HK-2 (cell line): ENCODE measurements around the gene ATRNL1.
"Not testable (repeated sequence)": the region's sequence is repeated elsewhere in the genome, so short reads cannot be mapped to it uniquely, and the experiment has no call there.

Experiments
- DNase-seq: peaks from one replicate; pipeline ENCODE4 v3.0.0-alpha.2; 2018; ENCODE audit not compliant: unreplicated experiment

The ATRNL1 gene

DNA sequence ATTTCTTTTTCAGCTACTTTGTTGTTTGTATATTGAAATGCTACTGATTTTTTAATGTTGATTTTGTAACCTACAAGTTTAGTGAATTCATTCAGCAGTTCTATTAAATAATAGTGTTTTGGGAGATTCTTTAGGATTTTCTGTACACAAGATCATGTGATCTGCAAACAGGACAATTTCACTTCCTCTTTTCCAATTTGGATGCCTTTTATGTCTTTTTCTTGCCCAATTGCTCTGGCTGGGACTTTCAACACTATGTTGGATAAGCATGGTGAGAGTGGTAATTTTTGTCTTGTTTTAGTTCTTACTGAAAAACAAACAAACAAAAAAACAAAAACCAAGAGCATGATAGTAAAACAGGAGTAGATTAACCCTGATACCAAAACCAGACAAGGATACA lies 316.2 kb downstream of the ATRNL1 start:
- no peak for DNase-seq

DNA sequence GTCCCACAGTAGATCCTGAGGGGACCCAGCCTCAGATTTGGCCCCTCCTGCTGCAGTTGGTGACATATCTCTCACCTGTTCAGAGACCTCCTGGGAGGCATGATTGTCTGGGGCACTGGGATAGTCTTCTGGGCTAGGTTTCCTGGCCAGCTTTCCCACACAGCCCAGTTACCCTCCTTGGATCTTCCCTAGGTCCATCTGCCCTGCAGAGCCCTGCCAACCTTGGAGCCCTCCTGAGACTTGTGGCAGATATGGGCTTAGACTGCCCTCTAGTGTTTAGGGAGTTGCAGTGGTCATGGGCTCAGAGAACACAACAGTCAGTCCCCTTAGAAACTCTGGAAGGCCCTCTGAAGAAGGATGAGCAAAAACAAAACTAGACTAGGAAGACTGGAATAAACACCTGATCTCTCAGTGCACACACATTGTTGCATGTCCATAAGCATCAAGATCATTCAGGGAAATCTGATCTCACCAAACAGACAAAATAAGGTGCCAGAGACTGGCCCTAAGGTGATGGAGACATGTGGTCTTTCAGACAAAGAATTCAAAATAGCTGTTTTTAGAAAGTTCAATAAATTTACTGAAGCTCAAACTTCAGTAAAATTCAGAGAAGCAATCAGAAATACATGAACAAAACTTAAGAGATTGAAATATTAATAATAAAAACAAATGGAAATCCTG lies 324.6 kb downstream of the ATRNL1 start:
- DNase-seq: peak; percentile 35

DNA sequence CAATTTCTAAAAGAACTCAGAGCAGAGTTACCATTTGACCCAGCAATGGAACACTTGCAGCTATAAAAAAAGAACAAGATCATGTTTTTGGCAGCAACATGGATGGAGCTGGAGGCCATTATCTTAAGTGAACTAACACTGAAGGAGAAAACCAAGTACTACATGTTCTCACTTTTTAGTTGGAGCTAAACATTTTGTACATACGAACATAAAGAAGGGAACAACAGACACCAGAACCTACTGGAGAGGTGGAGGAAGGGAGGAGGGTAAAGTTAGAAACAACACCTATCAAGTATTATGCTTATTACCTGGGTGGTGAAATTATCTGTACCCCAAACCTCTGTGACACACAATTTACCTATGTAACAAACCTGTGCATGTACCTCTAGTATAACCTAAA lies 329.5 kb downstream of the ATRNL1 start:
- no peak for DNase-seq

DNA sequence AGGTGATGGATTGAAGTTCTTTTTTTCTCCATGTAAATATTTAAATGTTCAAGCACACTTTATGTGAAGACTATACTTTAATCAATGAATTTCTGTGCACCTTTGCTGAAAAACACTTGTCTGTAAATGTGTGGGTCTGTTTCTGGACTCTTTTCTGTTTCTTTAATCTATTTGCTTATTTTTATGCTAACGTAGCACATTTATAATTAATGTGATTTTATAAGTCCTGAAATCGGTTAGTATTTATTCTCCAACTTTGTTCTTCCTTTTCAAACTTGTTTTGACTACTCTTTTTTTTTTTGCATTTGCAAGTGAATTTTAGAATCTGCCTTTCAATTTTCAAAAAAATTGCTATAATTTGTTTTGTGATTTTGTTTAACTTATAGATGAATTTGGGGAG lies 334.4 kb downstream of the ATRNL1 start:
- DNase-seq: no peak

DNA sequence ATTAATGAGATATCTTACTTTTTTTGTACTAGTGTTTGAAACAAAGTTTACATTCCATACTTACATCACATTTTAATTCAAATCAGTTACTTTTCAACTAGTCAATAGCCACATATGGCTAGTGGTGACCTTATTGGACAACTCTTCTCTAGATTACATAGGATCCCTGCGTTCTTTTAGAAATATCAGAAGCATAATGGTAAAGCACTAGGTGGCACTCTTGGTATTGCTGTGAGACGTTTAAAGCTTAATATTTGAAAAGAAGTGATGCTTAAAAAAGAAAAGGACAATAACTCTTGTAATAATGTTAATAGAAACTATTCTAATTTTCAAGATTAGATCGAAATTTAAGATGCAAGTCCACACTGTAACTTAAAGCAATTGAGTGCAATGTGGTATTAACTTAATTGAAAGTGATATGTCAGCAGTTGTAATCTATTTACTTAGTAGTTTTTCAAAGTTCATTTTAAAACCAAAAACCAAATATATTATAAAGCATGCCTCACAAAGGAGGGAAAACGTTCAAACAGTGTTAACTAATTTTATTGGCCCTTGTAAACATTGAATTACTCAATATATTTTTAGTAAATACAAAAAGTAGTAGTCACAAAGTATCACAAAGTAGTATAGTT lies 339.1 kb downstream of the ATRNL1 start:
- no peak for DNase-seq

DNA sequence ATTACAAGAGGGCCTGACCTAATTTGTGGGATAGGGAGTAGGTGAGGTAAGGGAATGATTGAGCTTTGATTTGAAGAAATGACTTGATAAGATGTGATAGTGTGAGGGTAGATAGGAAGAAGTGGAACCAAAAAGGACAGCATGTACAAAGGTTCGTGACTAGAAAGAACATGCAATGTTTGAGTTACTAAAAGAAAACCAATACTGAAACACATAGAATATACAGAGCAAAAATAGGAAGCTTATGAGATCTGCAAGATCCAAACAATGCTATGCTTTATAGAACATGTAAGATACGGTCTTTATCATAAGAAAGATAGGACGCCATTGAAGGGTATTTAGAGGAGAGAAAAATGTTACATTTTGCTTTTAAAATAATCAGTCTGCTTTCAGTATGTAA lies 343.8 kb downstream of the ATRNL1 start:
- DNase-seq: no peak

DNA sequence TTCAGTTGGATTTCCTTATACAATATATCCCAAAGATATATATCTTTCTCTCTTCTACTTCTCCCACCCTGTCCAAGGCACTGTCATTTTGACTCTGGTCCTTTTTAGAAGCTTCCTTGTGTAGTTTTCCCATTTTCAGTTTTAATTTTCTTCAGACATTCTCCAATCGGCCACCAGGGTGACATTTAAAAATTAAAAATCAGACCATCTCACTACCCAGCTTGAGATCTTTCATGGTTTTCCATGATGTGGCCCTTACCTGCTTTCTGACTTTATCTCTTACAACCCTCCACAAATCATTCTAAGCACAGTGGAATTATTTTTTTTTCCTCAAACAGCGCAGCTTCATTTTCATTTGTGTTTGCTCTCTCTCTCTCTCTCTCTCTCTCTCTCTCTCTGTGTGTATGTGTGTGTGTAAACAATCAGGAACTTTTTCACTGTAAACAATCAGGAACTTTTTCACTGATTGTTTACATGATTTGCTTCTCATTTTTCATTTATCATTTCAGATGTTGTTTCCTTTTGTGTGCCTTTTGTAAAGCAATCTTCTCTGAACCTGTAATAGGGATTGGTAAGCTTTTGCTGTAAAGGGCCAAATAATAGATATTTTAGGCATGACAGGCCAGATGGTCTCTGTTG lies 348.9 kb downstream of the ATRNL1 start:
- DNase-seq: no peak

DNA sequence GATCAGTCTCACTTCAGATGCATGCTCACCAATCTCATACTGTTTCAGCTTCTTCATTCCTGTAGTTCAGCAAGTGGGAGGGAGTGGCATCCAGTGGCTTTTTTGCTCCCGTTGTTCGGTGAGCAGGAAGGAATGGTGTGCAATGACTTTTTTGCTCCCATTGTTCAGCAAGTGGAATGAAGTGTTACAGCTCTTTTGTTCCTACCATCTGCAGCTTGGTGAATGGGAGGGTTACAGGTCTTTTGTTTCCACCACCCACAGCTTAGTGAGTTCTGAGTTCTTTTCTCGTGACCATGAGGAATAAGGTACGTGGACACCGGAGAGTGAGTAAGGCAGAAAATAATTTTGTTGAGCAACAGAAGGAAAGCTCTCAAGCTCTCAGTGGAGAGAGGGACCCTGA lies 363.6 kb downstream of the ATRNL1 start:
- DNase-seq: no peak

DNA sequence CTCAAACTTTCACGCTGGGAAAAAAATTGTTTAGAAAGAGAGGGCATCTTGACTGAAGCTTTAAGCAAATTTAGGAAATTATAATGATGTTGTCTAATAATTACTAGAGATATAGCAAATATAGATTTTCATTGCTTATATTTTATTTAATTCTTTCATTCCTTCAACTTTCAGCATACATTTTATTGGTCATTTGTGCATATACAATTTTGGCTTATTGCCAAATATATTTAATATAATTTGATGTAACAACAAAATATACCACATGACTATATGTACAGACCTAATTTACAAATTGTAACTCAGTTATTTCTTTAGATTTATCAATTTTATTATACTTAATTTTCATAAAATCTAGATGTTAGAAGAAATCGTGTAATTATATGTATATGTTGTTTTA lies 390.1 kb downstream of the ATRNL1 start:
- no peak for DNase-seq

DNA sequence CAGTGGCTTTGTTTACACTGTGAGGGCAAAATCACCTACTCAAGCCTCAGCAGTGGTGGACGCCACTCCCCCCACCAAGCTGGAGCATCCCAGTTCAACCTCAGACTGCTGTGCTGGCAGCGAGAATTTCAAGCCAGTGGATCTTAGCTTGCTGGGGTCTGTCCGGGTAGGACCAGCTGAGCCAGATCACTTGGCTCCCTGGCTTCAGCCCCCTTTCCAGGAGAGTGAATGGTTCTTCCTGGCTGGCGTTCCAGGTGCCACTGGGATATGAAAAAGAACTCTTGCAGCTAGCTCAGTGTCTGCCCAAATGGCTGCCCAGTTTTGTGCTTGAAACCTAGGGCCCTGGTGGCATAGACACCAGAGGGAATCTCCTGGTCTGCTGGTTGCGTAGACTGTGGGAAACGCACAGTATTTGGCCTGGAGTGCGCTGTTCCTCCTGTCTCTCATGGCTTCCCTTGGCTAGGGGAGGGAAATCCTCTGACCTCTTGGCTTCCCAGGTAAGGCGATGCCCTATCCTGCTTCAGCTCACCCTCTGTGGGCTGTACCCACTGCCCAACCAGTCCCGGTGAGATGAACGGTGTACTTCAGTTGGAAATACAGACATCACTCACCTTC lies 398.5 kb downstream of the ATRNL1 start:
- DNase-seq: no peak

DNA sequence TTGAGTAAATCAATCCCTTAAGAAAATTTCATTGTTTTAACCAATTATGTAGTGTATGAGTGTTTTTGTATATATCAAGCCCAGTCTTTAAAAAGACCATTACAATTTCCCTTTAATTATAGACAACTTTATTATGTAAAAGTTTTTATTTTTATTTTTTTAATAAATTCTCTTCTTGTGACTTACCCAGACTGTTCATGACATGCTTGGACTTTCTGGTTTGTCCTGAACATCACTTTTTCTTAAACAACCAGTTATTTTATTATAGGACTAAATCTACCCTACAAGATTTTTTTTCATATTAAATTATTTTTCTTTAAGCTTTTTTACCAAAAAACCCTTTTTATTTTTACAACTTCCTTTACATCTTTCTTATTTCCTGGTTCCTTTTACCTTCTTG lies 410.4 kb downstream of the ATRNL1 start:
- DNase-seq: no peak

DNA sequence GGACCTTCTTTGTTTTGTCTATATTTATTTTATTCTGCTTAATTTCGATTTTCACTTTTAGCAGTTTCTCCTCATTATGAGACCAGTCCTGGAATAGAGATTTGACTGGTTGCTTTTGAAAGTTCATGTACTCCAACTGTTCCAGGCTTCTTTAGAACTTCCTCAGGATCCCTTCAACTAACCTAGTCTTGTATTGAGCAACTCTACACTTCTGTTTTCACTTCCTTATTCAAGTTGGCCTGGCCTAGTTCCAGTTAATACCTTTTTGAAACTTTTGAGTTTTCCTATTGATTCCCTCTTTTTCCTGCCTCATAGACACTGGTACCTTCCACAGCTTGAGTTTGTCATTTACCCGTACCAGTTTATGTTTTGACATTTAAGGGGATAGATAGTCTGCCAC lies 421.7 kb downstream of the ATRNL1 start:
- no peak for DNase-seq

DNA sequence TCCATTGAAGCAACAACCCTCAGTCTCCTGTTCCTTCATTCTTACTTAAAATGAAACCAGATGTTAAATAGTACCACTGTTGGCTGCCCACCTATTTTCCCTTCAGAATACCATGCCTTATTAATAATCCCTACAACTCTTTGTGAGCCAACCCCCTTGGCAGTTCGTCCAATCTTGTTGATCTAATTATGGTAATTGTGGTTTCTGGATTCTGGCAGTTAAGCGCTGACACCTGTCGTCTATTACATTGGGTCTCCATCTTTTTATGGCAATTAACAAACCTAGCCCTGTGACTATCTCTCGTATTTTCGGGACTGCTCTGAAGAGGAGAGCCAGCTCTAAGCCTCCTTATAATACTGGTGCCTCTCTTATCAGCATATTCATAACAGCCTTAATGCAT lies 432.0 kb downstream of the ATRNL1 start:
- DNase-seq: no peak

DNA sequence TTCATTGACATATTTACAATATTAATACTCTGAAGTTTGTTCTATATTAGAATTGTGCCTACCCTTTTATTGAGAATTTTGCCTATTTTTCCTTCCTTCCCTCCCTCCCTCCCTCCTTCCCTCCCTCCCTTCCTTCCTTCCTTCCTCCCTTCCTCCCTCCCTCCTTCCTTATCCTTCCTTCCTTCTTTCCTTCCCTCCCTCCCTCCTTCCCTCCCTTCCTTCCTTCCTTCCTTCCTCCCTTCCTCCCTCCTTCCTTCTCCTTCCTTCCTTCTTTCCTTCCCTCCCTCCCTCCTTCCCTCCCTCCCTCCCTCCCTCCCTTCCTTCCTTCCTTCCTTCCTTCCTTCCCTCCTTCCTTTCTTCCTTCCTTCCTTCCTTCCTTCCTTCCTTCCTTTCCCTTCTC lies 434.5 kb downstream of the ATRNL1 start:
- not testable (repeated sequence) for DNase-seq

DNA sequence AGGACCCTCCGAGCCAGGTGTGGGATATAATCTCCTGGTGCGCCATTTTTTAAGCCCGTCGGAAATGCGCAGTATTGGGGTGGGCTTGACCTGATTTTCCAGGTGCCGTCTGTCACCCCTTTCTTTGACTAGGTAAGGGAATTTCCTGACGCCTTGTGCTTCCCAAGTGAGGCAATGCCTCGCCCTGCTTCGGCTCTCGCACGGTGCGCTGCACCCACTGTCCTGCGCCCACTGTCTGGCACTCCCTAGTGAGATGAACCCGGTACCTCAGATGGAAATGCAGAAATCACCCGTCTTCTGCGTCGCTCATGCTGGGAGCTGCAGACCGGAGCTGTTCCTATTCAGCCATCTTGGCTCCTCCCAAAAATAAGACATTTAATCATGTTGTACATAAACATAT lies 443.2 kb downstream of the ATRNL1 start:
- DNase-seq: not testable (repeated sequence)

DNA sequence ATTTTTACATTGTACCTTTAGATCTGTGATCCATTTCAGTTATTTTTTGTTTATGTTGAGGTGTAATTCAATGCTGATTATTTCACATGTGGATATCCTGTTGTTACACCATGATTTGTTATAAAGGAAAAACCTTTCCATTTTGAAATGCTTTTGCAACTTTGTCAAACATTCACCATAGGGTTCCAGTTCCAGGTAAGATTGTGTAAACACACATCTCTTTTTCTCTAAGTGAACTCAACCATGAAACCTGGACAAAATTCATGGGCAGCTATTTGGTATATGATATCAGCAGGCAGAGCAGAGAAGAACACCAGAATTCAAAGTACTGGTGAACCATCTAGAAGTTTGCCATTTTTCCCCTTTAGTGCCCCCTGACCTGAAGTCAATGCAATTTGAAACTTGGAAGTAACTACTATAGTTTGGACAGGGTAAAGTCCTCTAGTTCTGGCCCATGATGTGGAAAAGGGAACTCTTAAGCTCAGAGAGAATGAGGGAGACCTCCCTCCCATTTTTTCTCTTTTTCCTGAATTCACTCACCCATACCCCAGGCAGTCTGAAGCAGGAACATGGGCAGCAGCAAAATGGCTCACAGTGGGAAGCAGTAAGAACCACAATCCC lies 446.1 kb downstream of the ATRNL1 start:
- DNase-seq: no peak

DNA sequence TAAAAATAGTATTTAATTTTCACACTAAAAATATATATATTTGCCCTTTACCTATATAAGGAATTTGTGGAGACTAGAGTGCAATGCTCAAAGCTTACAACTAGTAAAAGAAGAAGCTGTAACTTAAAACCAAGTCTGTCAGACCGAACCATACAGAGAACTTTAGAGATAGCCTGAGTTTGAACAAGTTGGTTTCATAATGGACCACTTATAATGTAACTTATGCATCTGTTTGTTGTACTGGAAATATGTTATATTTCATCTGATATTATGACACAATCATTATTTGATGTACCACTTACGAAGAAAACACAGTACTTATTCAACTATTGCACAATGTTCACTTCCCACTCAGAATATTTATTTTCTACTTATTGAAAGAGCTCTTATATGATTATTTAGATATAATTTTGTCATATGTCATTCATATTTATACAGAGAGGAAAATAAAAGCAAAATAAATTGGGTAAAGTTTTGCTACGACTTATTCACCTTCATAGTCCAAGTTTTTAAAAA lies 462.8 kb downstream of the ATRNL1 start:
- DNase-seq: no peak

DNA sequence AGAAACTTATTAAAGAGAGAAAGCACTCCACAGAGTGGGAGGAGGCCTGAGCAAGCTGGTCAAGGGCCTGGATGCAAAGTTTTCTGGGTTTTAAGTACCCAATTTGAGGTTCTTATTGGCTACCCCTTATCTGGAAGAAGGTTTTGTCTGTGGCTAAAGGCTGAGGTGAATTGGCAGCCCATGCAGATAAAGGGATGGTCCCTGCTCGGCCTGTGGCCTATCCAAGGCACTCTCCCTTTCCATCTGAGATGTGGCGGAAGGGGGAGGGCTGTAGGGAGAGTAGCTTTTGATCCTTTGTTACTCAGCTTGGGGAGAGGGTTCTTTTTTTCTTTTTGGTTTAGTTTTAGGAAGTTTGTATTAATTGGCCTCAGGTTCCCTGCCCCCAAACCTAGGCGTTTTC lies 465.1 kb downstream of the ATRNL1 start:
- no peak for DNase-seq

DNA sequence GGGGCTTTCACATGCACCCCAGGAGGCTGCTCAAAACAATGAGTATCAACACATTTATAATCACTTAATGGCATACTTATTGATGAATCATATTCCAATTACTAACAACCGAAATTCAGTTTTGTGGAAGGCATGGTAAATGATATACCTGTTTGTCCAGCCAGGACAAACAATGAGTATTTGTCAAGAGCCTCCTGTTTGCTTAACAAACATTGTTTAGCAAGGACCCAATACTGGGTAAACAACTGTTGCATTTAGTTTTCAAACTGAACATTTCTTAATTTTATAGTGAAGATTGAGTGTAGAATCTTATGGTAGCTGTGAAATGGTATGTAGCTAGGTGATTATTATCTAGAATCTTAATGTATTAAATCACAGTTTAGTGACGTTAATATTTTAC lies 473.7 kb downstream of the ATRNL1 start:
- no peak for DNase-seq

DNA sequence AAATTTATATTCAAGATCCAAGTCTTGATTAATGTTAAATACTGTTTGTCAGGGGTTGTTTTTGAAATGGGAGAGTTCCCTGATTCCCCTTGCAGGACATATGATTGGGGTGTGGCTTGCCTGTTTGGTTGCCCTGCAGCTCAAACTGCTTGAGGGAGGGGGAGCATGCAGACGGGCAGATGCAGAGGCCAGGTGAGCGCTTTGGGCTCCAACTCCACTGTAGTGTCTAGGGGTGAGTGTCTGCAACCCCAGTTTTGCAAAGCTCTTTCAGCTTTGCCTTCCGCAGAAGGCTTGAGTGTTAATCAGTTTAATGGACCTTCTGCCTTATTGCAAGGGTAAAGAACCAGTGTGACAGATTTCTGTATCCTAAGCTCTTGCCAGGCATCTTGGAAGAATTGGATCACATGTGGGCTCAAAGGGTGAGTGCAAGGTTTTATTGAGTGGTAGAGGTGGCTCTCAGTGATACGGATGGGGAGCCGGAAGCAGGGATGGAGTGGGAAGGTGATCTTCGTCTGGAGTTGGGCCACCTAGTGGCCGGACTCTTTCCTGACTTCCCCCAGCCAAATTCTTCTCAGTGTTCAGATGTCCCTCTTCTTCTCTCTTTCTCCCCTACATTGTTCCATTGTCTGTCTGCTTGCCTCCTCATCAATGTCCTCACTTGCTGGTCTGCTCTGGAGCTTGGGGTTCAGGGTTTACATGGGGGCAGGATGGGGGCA lies 479.7 kb downstream of the ATRNL1 start:
- DNase-seq: peak; percentile 0

DNA sequence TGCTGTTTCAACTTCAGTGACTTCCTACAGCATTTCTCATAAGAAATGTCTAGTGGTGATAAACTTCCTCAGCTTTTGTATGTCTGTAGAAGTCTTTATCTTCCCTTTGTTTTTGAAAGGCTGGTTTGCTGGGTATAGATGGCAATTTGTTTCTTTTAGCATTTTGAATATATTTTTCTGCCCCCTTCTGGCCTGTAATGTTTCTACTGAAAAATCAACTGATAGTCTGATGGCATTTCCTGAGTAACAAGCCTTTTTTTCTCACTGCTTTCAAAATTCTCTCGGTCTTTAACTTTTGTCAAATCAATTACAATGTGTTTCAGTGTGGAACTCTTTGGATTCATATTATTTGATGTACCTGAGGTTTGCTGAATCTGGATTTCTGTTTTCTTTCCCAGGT lies 487.1 kb downstream of the ATRNL1 start:
- DNase-seq: no peak

DNA sequence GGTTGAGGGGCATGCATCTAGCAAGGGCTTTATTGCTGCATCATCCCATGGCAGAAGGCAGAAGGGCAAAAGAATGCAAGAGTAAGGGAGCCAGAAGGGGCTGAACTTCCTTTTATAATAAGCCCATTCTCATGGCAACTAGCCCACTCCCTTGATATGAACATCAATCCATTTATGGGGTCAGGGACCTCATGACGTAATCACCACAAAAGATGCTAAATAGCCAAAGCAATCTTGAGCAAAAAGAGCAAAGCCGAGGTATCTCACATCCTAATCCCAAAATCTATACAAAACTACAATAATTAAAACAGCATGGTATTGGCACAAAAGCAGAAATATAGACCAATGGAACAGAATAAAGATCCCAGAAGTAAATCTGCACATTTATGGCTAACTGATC lies 499.9 kb downstream of the ATRNL1 start:
- DNase-seq: no peak
